ENCODE results near the gene BICD2. TPM values are rescaled to one million over a fixed set of nuclear protein-coding genes. Genes with fewer than 3 reads are reported as not detected.

Gene BICD2
- polyA plus RNA-seq, 4 donors: 0.67 to 9.7 (median 3.3) TPM

GRCh38 chr9:92704528-92704927 is 60.1 kb downstream of the BICD2 start:
- peaks cover 0 to 3% (median 0%) of the 10 kb centered on the region in 3 donors for H3K36me3 ChIP-seq (ENCODE audit: control insufficient read depth in 3 of 3, insufficient read depth in 2 of 3, low read depth in 1 of 3, low read length in 3 of 3)
- no peaks in the 10 kb centered on the region for H3K27me3 ChIP-seq (ENCODE audit: control insufficient read depth in 3 of 3, insufficient read depth in 3 of 3, low read length in 3 of 3)
- no peaks in the 10 kb centered on the region for H3K9me3 ChIP-seq (ENCODE audit: control insufficient read depth in 2 of 2, insufficient read depth in 1 of 2, low read depth in 1 of 2, low read length in 1 of 2)
- no peaks in the 10 kb centered on the region for H3K4me1 ChIP-seq (ENCODE audit: control insufficient read depth in 3 of 3, insufficient read depth in 2 of 3, low read depth in 1 of 3, low read length in 2 of 3)
- 73 to 87% (median 76%) methylated on average over 2 of the region's 2 CpGs for WGBS, 3 donors
- DNase-seq (no peak), FAIRE-seq (no peak)
- no peak overlapping the region for H3K27ac ChIP-seq (ENCODE audit: low read depth in 1 of 3, low read length in 2 of 3)
- H3K4me3 ChIP-seq (ENCODE audit: low read depth in 1 of 3, low read length in 3 of 3): no peak overlapping the region

GRCh38 chr9:92696619-92697018 is 68.0 kb downstream of the BICD2 start:
- 34 to 63% (median 61%) methylated on average over 1 of the region's 1 CpG for WGBS, 3 donors
- no peaks in the 10 kb centered on the region for H3K36me3 ChIP-seq (ENCODE audit: control insufficient read depth in 3 of 3, insufficient read depth in 2 of 3, low read depth in 1 of 3, low read length in 3 of 3)
- H3K9me3 ChIP-seq (ENCODE audit: control insufficient read depth in 2 of 2, insufficient read depth in 1 of 2, low read depth in 1 of 2, low read length in 1 of 2): peaks cover 0 to 9% of the 10 kb centered on the region in 2 donors
- no peak for FAIRE-seq
- no peaks in the 10 kb centered on the region for H3K4me1 ChIP-seq (ENCODE audit: control insufficient read depth in 3 of 3, insufficient read depth in 2 of 3, low read depth in 1 of 3, low read length in 2 of 3)
- no peaks in the 10 kb centered on the region for H3K27me3 ChIP-seq (ENCODE audit: control insufficient read depth in 3 of 3, insufficient read depth in 3 of 3, low read length in 3 of 3)
- no peak overlapping the region for H3K27ac ChIP-seq (ENCODE audit: low read depth in 1 of 3, low read length in 2 of 3)
- no peak for DNase-seq
- no peak overlapping the region for H3K4me3 ChIP-seq (ENCODE audit: low read depth in 1 of 3, low read length in 3 of 3)

DNA sequence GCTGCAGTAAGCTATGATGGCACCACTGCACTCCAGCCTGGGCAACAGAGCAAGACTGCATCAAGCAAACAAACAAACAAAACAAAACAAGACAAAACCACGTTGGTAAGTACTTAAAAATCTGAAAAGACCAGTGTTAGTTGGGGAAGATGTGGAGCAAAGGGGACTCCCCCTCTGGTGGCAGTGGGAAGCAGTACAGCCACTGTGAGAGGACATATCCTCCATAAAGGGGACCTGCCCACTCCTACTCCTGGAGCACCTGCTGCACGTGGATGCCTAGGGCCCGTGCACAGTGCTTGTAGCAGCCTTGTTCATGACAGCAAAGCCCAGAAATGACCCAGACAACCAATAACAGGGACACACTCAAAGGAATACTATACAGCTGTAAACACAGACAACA is 77.7 kb downstream of the BICD2 start:
- Histone ChIP-seq H3K27ac (ENCODE audit: low read depth in 1 of 3, low read length in 2 of 3) (no peak overlapping the region), H3K27me3 (ENCODE audit: control insufficient read depth in 3 of 3, insufficient read depth in 3 of 3, low read length in 3 of 3) (no peaks in the 10 kb centered on the region), H3K36me3 (ENCODE audit: control insufficient read depth in 3 of 3, insufficient read depth in 2 of 3, low read depth in 1 of 3, low read length in 3 of 3) (no peaks in the 10 kb centered on the region), H3K4me3 (ENCODE audit: low read depth in 1 of 3, low read length in 3 of 3) (no peak overlapping the region), H3K4me1 (ENCODE audit: control insufficient read depth in 3 of 3, insufficient read depth in 2 of 3, low read depth in 1 of 3, low read length in 2 of 3) (no peaks in the 10 kb centered on the region), H3K9me3 (ENCODE audit: control insufficient read depth in 2 of 2, insufficient read depth in 1 of 2, low read depth in 1 of 2, low read length in 1 of 2) (peaks cover 0 to 5% of the 10 kb centered on the region in 2 donors)
- FAIRE-seq: no peak
- no peak for DNase-seq
- 41 to 67% (median 61%) methylated on average over 3 of the region's 3 CpGs for WGBS, 3 donors

GRCh38 chr9:92685022-92685421 is 79.6 kb downstream of the BICD2 start:
- 80 to 88% (median 88%) methylated on average over 5 of the region's 5 CpGs for WGBS, 3 donors
- Histone ChIP-seq H3K27ac (ENCODE audit: low read depth in 1 of 3, low read length in 2 of 3) (no peak overlapping the region), H3K36me3 (ENCODE audit: control insufficient read depth in 3 of 3, insufficient read depth in 2 of 3, low read depth in 1 of 3, low read length in 3 of 3) (no peaks in the 10 kb centered on the region), H3K9me3 (ENCODE audit: control insufficient read depth in 2 of 2, insufficient read depth in 1 of 2, low read depth in 1 of 2, low read length in 1 of 2) (no peaks in the 10 kb centered on the region), H3K27me3 (ENCODE audit: control insufficient read depth in 3 of 3, insufficient read depth in 3 of 3, low read length in 3 of 3) (peaks cover 0 to 4% (median 0%) of the 10 kb centered on the region in 3 donors), H3K4me1 (ENCODE audit: control insufficient read depth in 3 of 3, insufficient read depth in 2 of 3, low read depth in 1 of 3, low read length in 2 of 3) (no peaks in the 10 kb centered on the region), H3K4me3 (ENCODE audit: low read depth in 1 of 3, low read length in 3 of 3) (no peak overlapping the region)
- DNase-seq (no peak), FAIRE-seq (no peak)

- Histone ChIP-seq H3K4me3 (ENCODE audit: low read depth in 1 of 3, low read length in 3 of 3) (no peak overlapping the region), H3K27ac (ENCODE audit: low read depth in 1 of 3, low read length in 2 of 3) (no peak overlapping the region), H3K9me3 (ENCODE audit: control insufficient read depth in 2 of 2, insufficient read depth in 1 of 2, low read depth in 1 of 2, low read length in 1 of 2) (no peaks in the 10 kb centered on the region), H3K36me3 (ENCODE audit: control insufficient read depth in 3 of 3, insufficient read depth in 2 of 3, low read depth in 1 of 3, low read length in 3 of 3) (no peaks in the 10 kb centered on the region), H3K4me1 (ENCODE audit: control insufficient read depth in 3 of 3, insufficient read depth in 2 of 3, low read depth in 1 of 3, low read length in 2 of 3) (no peaks in the 10 kb centered on the region), H3K27me3 (ENCODE audit: control insufficient read depth in 3 of 3, insufficient read depth in 3 of 3, low read length in 3 of 3) (peaks cover 0 to 4% (median 0%) of the 10 kb centered on the region in 3 donors)
- DNase-seq (no peak), FAIRE-seq (no peak)
- 89 to 98% (median 94%) methylated on average over 8 of the region's 8 CpGs for WGBS, 3 donors
Measured at GRCh38 chr9:92682269-92682668, 82.4 kb downstream of the BICD2 start.

GRCh38 chr9:92680166-92681119 is 84.2 kb downstream of the BICD2 start:
- Histone ChIP-seq H3K4me1 (ENCODE audit: control insufficient read depth in 3 of 3, insufficient read depth in 2 of 3, low read depth in 1 of 3, low read length in 2 of 3) (no peaks in the 10 kb centered on the region), H3K4me3 (ENCODE audit: low read depth in 1 of 3, low read length in 3 of 3) (no peak overlapping the region), H3K36me3 (ENCODE audit: control insufficient read depth in 3 of 3, insufficient read depth in 2 of 3, low read depth in 1 of 3, low read length in 3 of 3) (no peaks in the 10 kb centered on the region), H3K27me3 (ENCODE audit: control insufficient read depth in 3 of 3, insufficient read depth in 3 of 3, low read length in 3 of 3) (peaks cover 0 to 4% (median 0%) of the 10 kb centered on the region in 3 donors), H3K9me3 (ENCODE audit: control insufficient read depth in 2 of 2, insufficient read depth in 1 of 2, low read depth in 1 of 2, low read length in 1 of 2) (no peaks in the 10 kb centered on the region), H3K27ac (ENCODE audit: low read depth in 1 of 3, low read length in 2 of 3) (no peak overlapping the region)
- DNase-seq (no peak), FAIRE-seq (no peak)
- 69 to 84% (median 74%) methylated on average over 12 of the region's 12 CpGs for WGBS, 3 donors

DNA sequence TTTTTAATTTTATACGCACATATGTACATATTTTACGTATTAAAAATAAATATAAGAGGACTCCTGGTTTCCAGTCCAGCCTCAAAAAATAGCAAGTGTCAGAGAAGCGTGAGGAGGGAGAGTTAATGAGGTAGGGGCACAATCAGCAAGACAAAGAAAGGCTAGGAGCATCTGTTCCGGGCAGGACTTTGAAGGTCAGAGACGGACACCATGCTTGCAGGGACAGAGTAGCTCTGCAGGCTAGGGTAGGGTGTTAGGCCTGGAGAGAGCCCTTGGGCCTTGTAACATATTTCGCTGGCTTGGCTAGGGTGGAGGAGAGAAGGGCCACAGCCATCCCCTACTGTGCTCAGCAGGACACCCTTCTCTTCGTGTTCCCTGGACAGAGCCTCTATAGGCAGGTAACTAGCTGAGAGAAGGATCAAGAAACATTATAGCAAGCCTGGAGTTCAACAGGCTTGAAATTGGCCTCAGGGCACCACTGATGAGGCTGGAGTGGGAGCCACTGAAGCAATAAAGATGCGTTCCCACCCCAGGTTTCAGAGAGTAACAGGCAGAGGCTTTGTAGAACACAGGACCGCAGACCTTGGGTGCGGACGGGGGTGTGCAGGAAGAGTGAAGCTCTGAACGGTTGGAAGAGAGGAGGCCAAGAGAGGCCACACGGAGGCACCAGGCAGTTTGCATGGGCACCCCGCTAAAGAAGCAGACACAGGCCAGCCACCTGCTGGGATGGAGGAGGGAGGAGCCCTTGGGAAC is 85.0 kb downstream of the BICD2 start:
- DNase-seq: no peak
- no peaks in the 10 kb centered on the region for H3K4me1 ChIP-seq (ENCODE audit: control insufficient read depth in 3 of 3, insufficient read depth in 2 of 3, low read depth in 1 of 3, low read length in 2 of 3)
- H3K36me3 ChIP-seq (ENCODE audit: control insufficient read depth in 3 of 3, insufficient read depth in 2 of 3, low read depth in 1 of 3, low read length in 3 of 3): no peaks in the 10 kb centered on the region
- no peak overlapping the region for H3K27ac ChIP-seq (ENCODE audit: low read depth in 1 of 3, low read length in 2 of 3)
- H3K4me3 ChIP-seq (ENCODE audit: low read depth in 1 of 3, low read length in 3 of 3): no peak overlapping the region
- FAIRE-seq: no peak
- H3K27me3 ChIP-seq (ENCODE audit: control insufficient read depth in 3 of 3, insufficient read depth in 3 of 3, low read length in 3 of 3): peaks cover 0 to 4% (median 0%) of the 10 kb centered on the region in 3 donors
- WGBS, 3 donors: 78 to 87% (median 86%) methylated on average over 14 of the region's 14 CpGs
- H3K9me3 ChIP-seq (ENCODE audit: control insufficient read depth in 2 of 2, insufficient read depth in 1 of 2, low read depth in 1 of 2, low read length in 1 of 2): no peaks in the 10 kb centered on the region

- H3K4me1 ChIP-seq (ENCODE audit: control insufficient read depth in 3 of 3, insufficient read depth in 2 of 3, low read depth in 1 of 3, low read length in 2 of 3): peaks cover 0 to 6% (median 3%) of the 10 kb centered on the region in 3 donors
- 76 to 92% (median 82%) methylated on average over 4 of the region's 4 CpGs for WGBS, 3 donors
- H3K27me3 ChIP-seq (ENCODE audit: control insufficient read depth in 3 of 3, insufficient read depth in 3 of 3, low read length in 3 of 3): no peaks in the 10 kb centered on the region
- peak overlapping the region in 1 of 3 donors; percentile 25 for H3K27ac ChIP-seq (ENCODE audit: low read depth in 1 of 3, low read length in 2 of 3)
- DNase-seq (no peak), FAIRE-seq (no peak)
- no peaks in the 10 kb centered on the region for H3K9me3 ChIP-seq (ENCODE audit: control insufficient read depth in 2 of 2, insufficient read depth in 1 of 2, low read depth in 1 of 2, low read length in 1 of 2)
- H3K36me3 ChIP-seq (ENCODE audit: control insufficient read depth in 3 of 3, insufficient read depth in 2 of 3, low read depth in 1 of 3, low read length in 3 of 3): peaks cover 0 to 10% (median 0%) of the 10 kb centered on the region in 3 donors
- peak overlapping the region in 1 of 3 donors; percentile 80 for H3K4me3 ChIP-seq (ENCODE audit: low read depth in 1 of 3, low read length in 3 of 3)
Measured at GRCh38 chr9:92671323-92671722, 93.3 kb downstream of the BICD2 start.
